K562 (cell line): Measurements from ENCODE around the gene PNMA6F.
"Not testable (repeated sequence)": the region's sequence is repeated elsewhere in the genome, so short reads cannot be mapped to it uniquely, and the experiment has no call there.

Source experiments
- ATF4 ChIP-seq: fragments of 450-650 bp; formaldehyde crosslinking; IDR thresholded peaks from 2 replicates; pipeline ENCODE4 v1.4.0; 2022; ENCODE audit warnings: mild to moderate bottlenecking, moderate library complexity
- CTCF ChIP-seq, 3 experiments: IDR thresholded peaks in 2 of 3; conservative IDR thresholded peaks in 1 of 3; 2 replicates each; pipeline ENCODE4 v1.5.1; 2011 to 2012; ENCODE audit warnings: low read length in 3 of 3, mild to moderate bottlenecking in 3 of 3, control low read depth in 2 of 3, improper control_type of control experiment in 1 of 3, inconsistent platforms in 1 of 3, low read depth in 1 of 3, mixed read lengths in 1 of 3, moderate library complexity in 1 of 3; ENCODE audit not compliant: insufficient read depth in 2 of 3
- PREB ChIP-seq: sonication (generic); formaldehyde crosslinking; IDR thresholded peaks from 2 replicates; pipeline ENCODE4 v1.8.1; 2023; ENCODE audit warnings: mild to moderate bottlenecking, missing genetic modification reagents

- TF ChIP-seq PREB; ATF4 (CRISPR knock-in tag); CTCF (IDR thresholded peaks at IDR 0.05 in 2 of 3, conservative IDR thresholded peaks at IDR 0.05 in 1 of 3; ENCODE audit: insufficient read depth in 2 of 3, low read depth in 1 of 3, low read length in 3 of 3): not testable (repeated sequence)
These were observed 49.0 kb downstream of the PNMA6F start for GRCh38 chrX:153272584-153272983.
